ENCODE measurements around the gene RBM15B. TPM values are rescaled to one million over a fixed set of nuclear protein-coding genes. Genes with fewer than 3 reads are reported as not detected.
"Not testable (repeated sequence)": the region's sequence is repeated elsewhere in the genome, so short reads cannot be mapped to it uniquely, and the experiment has no call there.

The RBM15B gene
- total RNA-seq, 8 experiments from 2014 or later = 16.0 to 45.2 (median 25.9) TPM

DNA sequence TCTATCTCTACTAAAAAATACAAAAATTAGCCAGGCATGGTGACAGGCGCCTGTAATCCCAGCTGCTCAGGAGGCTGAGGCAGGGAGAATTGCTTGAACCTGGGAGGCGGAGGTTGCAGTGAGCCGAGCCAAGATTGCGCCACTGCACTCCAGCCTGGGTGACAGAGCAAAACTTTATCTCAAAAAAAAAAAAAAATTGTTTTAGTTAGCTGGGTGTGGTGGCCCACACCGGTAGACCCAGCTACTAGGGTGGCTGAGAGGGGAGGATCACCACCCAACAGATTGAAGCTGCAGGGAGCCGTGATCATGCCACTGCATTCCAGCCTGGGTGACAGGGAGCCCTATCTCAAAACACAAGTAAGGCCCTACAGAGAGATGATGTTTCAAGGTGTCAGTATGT lies 3.8 kb upstream of the RBM15B start:
- in situ Hi-C loops (cut with MboI; ENCODE audit: low pct_unique_long_range_greater_than_20kb in 2 of 9, low sequenced_read_pairs in 9 of 9, unreplicated experiment in 9 of 9) = loop anchor here in 3 of 9 experiments (25.0 kb wide), 1 partner anchor 775 kb away; the partner anchor contains the start of genes CISH (in 3 of the 3) and MAPKAPK3 (in 3 of the 3)
- ATAC-seq (replicated peaks in 6 of 8); H3K27ac ChIP-seq; H3K4me3 ChIP-seq: not testable (repeated sequence)
- WGBS, 10 experiments = 17 to 100% (median 93%) methylated on average over 1 to 5 of the region's 6 CpGs; no CpG with 5 or more reads in 4 of the 10 experiments
- peaks cover 23 to 30% of the 10 kb centered on the region in 2 donors for H3K4me1 ChIP-seq (replicated peaks in 1 of 2)

DNA sequence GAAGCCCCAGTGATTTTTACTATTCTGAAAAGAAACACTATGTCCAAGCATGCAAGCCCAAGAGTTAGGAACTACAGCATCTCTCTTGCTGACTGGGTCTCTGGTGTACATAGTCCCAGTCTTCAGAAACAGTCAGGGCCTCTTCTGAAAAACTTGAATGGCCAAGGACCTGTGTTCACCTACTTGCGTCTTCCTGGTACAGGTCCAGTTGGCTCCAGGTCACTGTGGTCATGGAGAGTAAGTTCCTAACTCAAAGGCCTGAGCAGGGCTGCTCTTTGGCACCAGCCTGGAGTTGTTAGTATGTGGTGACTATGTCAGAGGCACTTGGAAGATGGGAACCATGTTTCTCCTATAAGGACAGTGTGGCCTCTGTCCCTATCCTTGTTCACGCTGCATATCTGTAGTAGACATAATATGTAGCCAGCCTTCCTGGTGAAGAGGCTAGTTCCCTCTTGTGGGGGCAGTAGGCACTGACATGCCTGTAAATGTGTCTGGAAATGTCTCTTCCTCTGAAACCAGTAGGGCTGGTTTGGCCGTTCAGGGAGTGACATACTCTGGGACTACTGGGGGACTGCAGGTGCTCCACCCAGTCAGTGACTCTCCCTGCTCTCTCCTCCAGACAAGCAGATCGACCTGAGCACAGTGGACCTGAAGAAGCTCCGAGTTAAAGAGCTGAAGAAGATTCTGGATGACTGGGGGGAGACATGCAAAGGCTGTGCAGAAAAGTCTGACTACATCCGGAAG lies 2.6 kb upstream of the RBM15B start:
- in situ Hi-C loops (cut with MboI; ENCODE audit: low pct_unique_long_range_greater_than_20kb in 2 of 9, low sequenced_read_pairs in 9 of 9, unreplicated experiment in 9 of 9) = loop anchor here in 3 of 9 experiments (25.0 kb wide), 1 partner anchor 776 kb away; the partner anchor contains the start of genes CISH (in 3 of the 3) and MAPKAPK3 (in 3 of the 3)
- Histone ChIP-seq H3K4me3 (no peak overlapping the region), H3K27ac (no peak overlapping the region), H3K4me1 (replicated peaks in 1 of 2) (peaks cover 29 to 35% of the 10 kb centered on the region in 2 donors)
- WGBS, 10 experiments = 52 to 97% (median 82%) methylated on average over 2 to 4 of the region's 6 CpGs; no CpG with 5 or more reads in 1 of the 10 experiments
- ATAC-seq (replicated peaks in 6 of 8) = no peak

DNA sequence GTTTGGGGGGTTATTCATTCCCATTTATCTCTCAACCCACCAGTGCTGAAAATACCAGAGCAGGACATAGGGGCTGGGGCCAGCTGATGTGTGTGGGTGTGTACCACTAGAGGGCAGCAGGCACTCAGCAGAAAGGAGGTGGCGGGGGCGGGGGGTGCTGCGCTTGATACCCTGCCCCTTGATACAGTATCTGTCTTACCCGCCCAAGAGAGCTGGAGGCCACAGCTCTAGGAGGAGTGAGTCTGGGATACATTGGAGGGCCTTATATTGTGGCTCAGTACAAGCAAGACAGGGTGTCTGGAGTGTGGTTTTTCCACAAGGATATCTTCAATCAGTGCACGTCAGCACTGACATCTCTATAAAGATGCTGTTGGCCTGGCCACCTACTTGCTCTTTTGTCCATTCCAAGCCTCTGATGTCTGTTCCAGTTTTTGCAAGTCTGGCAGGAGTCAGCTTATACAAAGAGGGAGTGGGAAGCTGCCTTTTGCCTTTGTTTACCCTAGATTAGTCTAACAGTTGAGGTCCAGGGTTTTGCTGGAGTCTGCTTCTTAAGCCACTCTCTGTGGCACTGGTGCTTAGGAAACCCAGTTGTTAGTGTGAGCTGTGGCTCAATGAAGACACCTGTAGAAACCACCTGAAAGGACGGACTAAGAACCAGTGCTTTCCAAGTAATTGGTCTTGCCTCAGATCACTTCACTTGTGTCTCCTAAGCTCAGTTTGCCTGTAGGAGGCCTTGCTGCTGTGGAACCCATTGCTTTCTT lies 1.5 kb upstream of the RBM15B start:
- ATAC-seq (replicated peaks in 6 of 8) = peak in 1 of 8 experiments; percentile 3
- 86 to 100% (median 92%) methylated on average over 2 to 3 of the region's 6 CpGs; no CpG with 5 or more reads in 7 of the 10 experiments for WGBS, 10 experiments
- H3K27ac ChIP-seq = no peak overlapping the region

DNA sequence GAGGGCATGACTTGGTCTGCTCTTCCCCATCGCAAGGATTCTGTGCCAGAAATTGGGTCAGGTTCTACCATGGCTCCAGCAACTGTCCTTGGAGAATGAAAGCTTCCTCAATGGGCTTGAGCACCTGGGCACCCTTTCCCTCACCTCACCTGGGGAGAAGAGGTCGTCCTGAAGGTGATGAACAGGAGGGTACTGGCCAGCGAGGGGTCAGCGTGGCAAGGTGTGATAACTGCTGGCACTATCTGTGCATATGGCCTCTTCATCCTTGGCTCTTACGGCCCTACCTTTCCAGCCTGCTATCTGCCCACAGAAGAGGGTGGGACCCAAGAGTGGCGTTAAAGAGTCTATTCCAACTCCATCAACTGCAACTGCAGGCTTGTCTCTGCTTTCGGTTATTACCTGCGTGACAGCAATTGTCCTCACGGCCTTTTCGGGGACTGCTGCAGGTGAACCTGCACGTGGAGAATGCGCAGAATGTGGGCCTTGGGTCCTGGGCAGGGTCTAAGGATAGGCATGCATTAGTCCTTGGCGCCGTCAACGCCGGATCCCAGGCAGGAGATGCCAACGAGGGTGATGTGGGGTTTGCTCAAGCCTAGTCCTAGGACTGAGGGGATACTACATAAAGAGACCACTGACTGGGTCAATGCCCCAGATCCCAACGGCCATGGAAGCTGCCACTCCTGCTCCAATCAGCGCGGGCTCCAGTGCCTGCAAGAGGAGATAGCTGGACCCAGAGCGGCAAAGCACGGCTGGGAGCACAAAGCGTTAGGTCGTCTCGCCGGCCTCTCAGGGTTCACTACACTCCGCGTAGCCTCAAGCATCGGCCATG lies 625 bp upstream of the RBM15B start:
- peak overlapping the region; percentile 68 to 91 (median 81) for H3K4me3 ChIP-seq
- WGBS, 10 experiments = 0 to 100% (median 78%) methylated on average over 1 to 13 of the region's 29 CpGs; no CpG with 5 or more reads in 2 of the 10 experiments
- peak overlapping the region; percentile 66 to 98 for H3K27ac ChIP-seq
- in situ Hi-C loops (cut with MboI; ENCODE audit: low pct_unique_long_range_greater_than_20kb in 2 of 9, low sequenced_read_pairs in 9 of 9, unreplicated experiment in 9 of 9) = loop anchor here in 3 of 9 experiments (25.0 kb wide), 1 partner anchor 778 kb away; the partner anchor contains the start of genes CISH (in 3 of the 3) and MAPKAPK3 (in 3 of the 3)
- peaks cover 36 to 52% of the 10 kb centered on the region in 2 donors for H3K4me1 ChIP-seq (replicated peaks in 1 of 2)
- peak in 2 of 8 experiments; percentile 3 to 23 for ATAC-seq (replicated peaks in 6 of 8)

More for the DNA sequence above, 1.5 kb upstream of the RBM15B start:
- peaks cover 35 to 43% of the 10 kb centered on the region in 2 donors for H3K4me1 ChIP-seq (replicated peaks in 1 of 2)
- H3K4me3 ChIP-seq = no peak overlapping the region
- in situ Hi-C loops (cut with MboI; ENCODE audit: low pct_unique_long_range_greater_than_20kb in 2 of 9, low sequenced_read_pairs in 9 of 9, unreplicated experiment in 9 of 9) = loop anchor here in 3 of 9 experiments (25.0 kb wide), 1 partner anchor 777 kb away; the partner anchor contains the start of genes CISH (in 3 of the 3) and MAPKAPK3 (in 3 of the 3)

DNA sequence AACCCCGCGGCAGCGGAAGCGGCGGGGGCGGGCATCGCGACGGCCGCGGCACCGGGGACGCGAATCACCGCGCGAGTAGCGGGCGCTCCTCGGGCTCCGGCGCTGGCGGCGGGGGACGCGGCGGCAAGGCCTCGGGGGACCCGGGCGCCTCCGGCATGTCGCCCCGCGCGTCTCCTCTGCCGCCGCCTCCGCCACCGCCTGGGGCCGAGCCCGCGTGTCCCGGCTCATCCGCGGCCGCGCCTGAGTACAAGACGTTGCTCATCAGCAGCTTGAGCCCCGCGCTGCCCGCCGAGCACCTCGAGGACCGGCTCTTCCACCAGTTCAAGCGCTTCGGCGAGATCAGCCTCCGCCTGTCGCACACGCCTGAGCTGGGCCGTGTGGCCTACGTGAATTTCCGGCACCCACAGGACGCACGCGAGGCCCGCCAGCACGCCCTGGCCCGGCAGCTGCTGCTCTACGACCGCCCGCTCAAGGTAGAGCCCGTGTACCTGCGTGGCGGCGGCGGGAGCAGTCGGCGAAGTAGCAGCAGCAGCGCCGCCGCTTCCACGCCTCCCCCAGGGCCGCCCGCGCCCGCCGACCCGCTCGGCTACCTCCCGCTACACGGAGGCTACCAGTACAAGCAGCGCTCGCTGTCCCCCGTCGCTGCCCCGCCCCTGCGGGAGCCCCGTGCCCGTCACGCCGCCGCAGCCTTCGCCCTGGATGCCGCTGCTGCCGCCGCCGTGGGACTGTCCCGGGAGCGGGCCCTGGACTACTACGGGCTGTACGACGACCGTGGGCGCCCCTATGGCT lies 675 bp downstream of the RBM15B start:
- peak overlapping the region; percentile 95 to 98 for H3K27ac ChIP-seq
- ATAC-seq (replicated peaks in 6 of 8) = peak in 4 of 8 experiments; percentile 0 to 12 (median 6)
- 0 to 90% (median 0%) methylated on average over 1 to 14 of the region's 115 CpGs; no CpG with 5 or more reads in 5 of the 10 experiments for WGBS, 10 experiments
- in situ Hi-C loops (cut with MboI; ENCODE audit: low pct_unique_long_range_greater_than_20kb in 2 of 9, low sequenced_read_pairs in 9 of 9, unreplicated experiment in 9 of 9) = loop anchor here in 3 of 9 experiments (25.0 kb wide), 1 partner anchor 779 kb away; the partner anchor contains the start of genes CISH (in 3 of the 3) and MAPKAPK3 (in 3 of the 3)
- peak overlapping the region; percentile 68 to 91 (median 81) for H3K4me3 ChIP-seq
- peaks cover 31 to 42% of the 10 kb centered on the region in 2 donors for H3K4me1 ChIP-seq (replicated peaks in 1 of 2)

DNA sequence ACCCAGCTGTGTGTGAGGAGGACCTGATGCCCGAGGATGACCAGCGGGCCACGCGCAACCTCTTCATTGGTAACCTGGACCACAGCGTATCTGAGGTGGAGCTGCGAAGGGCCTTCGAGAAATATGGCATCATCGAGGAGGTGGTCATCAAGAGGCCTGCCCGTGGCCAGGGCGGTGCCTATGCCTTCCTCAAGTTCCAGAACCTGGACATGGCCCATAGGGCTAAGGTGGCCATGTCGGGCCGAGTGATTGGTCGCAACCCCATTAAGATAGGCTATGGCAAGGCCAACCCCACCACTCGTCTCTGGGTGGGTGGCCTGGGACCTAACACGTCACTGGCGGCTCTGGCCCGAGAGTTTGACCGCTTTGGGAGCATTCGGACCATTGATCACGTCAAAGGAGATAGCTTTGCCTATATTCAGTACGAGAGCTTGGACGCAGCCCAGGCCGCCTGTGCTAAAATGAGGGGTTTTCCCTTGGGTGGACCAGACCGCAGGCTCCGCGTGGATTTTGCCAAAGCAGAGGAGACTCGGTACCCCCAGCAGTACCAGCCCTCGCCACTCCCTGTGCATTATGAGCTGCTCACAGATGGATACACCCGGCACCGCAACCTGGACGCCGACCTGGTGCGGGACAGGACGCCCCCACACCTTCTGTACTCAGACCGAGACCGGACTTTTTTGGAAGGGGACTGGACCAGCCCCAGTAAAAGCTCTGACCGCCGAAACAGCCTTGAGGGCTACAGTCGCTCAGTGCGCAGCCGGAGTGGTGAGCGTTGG lies 1.5 kb downstream of the RBM15B start:
- peak overlapping the region; percentile 68 to 91 (median 81) for H3K4me3 ChIP-seq
- in situ Hi-C loops (cut with MboI; ENCODE audit: low pct_unique_long_range_greater_than_20kb in 2 of 9, low sequenced_read_pairs in 9 of 9, unreplicated experiment in 9 of 9) = loop anchor here in 3 of 9 experiments (25.0 kb wide), 1 partner anchor 780 kb away; the partner anchor contains the start of genes CISH (in 3 of the 3) and MAPKAPK3 (in 3 of the 3)
- ATAC-seq (replicated peaks in 6 of 8) = no peak
- 81 to 100% (median 100%) methylated on average over 1 to 13 of the region's 42 CpGs; no CpG with 5 or more reads in 5 of the 10 experiments for WGBS, 10 experiments
- peaks cover 32 to 41% of the 10 kb centered on the region in 2 donors for H3K4me1 ChIP-seq (replicated peaks in 1 of 2)
- peak overlapping the region in 1 of 2 donors; percentile 98 for H3K27ac ChIP-seq

DNA sequence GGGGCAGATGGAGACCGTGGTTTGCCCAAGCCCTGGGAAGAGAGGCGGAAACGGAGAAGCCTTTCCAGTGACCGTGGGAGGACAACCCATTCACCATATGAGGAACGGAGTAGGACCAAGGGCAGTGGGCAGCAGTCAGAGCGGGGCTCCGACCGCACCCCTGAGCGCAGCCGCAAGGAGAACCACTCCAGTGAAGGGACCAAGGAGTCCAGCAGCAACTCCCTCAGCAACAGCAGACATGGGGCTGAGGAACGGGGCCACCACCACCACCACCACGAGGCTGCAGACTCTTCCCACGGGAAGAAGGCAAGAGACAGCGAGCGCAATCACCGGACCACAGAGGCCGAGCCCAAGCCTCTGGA lies 2.0 kb downstream of the RBM15B start:
- H3K27ac ChIP-seq = no peak overlapping the region
- no peak overlapping the region for H3K4me3 ChIP-seq
- WGBS, 10 experiments = 80 to 100% (median 98%) methylated on average over 1 to 6 of the region's 17 CpGs; no CpG with 5 or more reads in 6 of the 10 experiments
- in situ Hi-C loops (cut with MboI; ENCODE audit: low pct_unique_long_range_greater_than_20kb in 2 of 9, low sequenced_read_pairs in 9 of 9, unreplicated experiment in 9 of 9) = loop anchor here in 3 of 9 experiments (25.0 kb wide), 1 partner anchor 781 kb away; the partner anchor contains the start of genes CISH (in 3 of the 3) and MAPKAPK3 (in 3 of the 3)
- ATAC-seq (replicated peaks in 6 of 8) = no peak
- peaks cover 32 to 41% of the 10 kb centered on the region in 2 donors for H3K4me1 ChIP-seq (replicated peaks in 1 of 2)

DNA sequence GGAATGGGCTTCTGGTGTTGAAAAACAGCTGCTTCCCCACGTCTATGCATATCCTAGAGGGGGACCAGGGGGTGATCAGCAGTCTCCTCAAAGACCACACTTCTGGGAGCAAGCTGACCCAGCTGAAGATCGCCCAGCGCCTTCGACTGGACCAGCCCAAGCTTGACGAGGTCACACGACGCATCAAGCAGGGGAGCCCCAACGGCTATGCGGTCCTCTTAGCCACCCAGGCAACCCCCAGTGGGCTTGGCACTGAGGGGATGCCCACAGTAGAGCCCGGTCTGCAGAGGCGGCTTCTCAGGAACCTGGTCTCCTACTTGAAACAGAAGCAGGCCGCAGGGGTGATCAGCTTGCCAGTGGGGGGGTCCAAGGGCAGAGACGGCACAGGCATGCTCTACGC lies 2.5 kb downstream of the RBM15B start:
- Histone ChIP-seq H3K4me1 (replicated peaks in 1 of 2) (peaks cover 32 to 41% of the 10 kb centered on the region in 2 donors), H3K27ac (no peak overlapping the region), H3K4me3 (no peak overlapping the region)
- ATAC-seq (replicated peaks in 6 of 8) = no peak
- 80 to 100% (median 100%) methylated on average over 1 to 3 of the region's 14 CpGs; no CpG with 5 or more reads in 5 of the 10 experiments for WGBS, 10 experiments
- in situ Hi-C loops (cut with MboI; ENCODE audit: low pct_unique_long_range_greater_than_20kb in 2 of 9, low sequenced_read_pairs in 9 of 9, unreplicated experiment in 9 of 9) = loop anchor here in 3 of 9 experiments (25.0 kb wide), 1 partner anchor 781 kb away; the partner anchor contains the start of genes CISH (in 3 of the 3) and MAPKAPK3 (in 3 of the 3)

DNA sequence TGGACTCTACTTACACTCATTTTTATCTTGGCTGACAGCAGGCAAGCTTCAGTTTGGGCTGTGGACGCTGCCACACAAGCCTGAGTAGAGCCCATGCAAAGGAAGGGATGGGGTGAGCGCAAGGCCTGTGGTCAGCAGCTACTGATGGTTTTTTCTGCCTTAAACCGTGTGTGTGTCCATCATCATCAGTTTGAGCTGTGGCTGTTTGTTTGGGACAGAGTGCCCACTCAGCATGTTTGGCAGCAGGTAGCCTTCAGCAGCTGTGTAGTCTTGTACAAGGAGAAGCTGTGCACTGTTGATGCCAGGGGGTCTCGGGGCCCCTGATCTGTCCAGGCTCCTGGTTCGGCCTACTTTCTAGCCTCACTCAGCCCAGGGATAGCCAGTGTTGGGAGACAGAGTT lies 3.5 kb downstream of the RBM15B start:
- no peak for ATAC-seq (replicated peaks in 6 of 8)
- 93 to 100% (median 99%) methylated on average over 1 to 5 of the region's 5 CpGs; no CpG with 5 or more reads in 6 of the 10 experiments for WGBS, 10 experiments
- H3K27ac ChIP-seq = no peak overlapping the region

DNA sequence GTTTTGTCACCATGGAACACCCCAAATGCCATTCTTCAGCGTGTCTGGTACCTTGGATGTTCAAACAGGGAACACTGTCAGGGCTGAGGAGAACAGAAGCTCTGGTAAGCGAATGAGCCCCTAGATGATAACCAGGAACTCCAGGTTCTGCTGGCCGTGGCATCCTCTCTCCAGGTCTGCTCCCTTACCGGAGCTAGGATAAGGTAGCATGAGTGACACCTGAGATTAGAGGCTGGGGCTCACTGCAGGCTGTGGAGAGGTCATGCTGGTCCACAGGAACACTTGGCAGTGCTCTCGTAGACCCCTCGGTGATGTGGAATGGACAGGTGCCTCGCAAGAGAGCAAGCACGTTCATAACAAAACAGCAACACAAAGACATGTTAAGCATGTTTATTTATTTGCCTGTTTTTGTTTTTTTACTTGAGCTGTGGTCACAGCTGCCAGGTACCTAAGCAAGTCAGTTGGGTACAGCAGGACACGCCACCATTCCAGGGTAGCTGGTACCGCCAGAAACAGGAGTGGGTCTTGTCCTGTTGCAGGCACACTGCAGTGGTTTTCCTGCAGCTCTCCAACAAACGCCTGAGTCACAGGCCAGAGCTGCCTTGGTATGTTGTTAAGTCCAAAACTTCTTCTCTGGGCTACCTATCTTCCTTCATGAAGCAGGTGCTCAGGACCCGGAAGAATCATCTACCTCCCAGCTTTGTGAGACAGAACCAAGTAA lies 4.6 kb downstream of the RBM15B start:
- Histone ChIP-seq H3K4me1 (replicated peaks in 1 of 2) (peaks cover 28 to 37% of the 10 kb centered on the region in 2 donors), H3K4me3 (no peak overlapping the region), H3K27ac (no peak overlapping the region)
- in situ Hi-C loops (cut with MboI; ENCODE audit: low pct_unique_long_range_greater_than_20kb in 2 of 9, low sequenced_read_pairs in 9 of 9, unreplicated experiment in 9 of 9) = loop anchor here in 3 of 9 experiments (25.0 kb wide), 1 partner anchor 783 kb away; the partner anchor contains the start of genes CISH (in 3 of the 3) and MAPKAPK3 (in 3 of the 3)
- 40 to 100% (median 92%) methylated on average over 1 to 9 of the region's 12 CpGs; no CpG with 5 or more reads in 2 of the 10 experiments for WGBS, 10 experiments
- no peak for ATAC-seq (replicated peaks in 6 of 8)

More for the DNA sequence above, 3.5 kb downstream of the RBM15B start:
- in situ Hi-C loops (cut with MboI; ENCODE audit: low pct_unique_long_range_greater_than_20kb in 2 of 9, low sequenced_read_pairs in 9 of 9, unreplicated experiment in 9 of 9) = loop anchor here in 3 of 9 experiments (25.0 kb wide), 1 partner anchor 782 kb away; the partner anchor contains the start of genes CISH (in 3 of the 3) and MAPKAPK3 (in 3 of the 3)
- Histone ChIP-seq H3K4me1 (replicated peaks in 1 of 2) (peaks cover 32 to 41% of the 10 kb centered on the region in 2 donors), H3K4me3 (no peak overlapping the region)
